HG03460 (cell line): ENCODE measurements around the gene ZNF141.
"Not testable (repeated sequence)": the region's sequence is repeated elsewhere in the genome, so short reads cannot be mapped to it uniquely, and the experiment has no call there.

Experiments used
- ATAC-seq: cut with Tn5 transposase; IDR thresholded peaks from one replicate; pipeline ENCODE4 v1.9.1; 2021; ENCODE audit not compliant: unreplicated experiment

The ZNF141 gene

GRCh38 chr4:384311-385010 lies 46.8 kb downstream of the ZNF141 start:
- ATAC-seq, result no peak

DNA sequence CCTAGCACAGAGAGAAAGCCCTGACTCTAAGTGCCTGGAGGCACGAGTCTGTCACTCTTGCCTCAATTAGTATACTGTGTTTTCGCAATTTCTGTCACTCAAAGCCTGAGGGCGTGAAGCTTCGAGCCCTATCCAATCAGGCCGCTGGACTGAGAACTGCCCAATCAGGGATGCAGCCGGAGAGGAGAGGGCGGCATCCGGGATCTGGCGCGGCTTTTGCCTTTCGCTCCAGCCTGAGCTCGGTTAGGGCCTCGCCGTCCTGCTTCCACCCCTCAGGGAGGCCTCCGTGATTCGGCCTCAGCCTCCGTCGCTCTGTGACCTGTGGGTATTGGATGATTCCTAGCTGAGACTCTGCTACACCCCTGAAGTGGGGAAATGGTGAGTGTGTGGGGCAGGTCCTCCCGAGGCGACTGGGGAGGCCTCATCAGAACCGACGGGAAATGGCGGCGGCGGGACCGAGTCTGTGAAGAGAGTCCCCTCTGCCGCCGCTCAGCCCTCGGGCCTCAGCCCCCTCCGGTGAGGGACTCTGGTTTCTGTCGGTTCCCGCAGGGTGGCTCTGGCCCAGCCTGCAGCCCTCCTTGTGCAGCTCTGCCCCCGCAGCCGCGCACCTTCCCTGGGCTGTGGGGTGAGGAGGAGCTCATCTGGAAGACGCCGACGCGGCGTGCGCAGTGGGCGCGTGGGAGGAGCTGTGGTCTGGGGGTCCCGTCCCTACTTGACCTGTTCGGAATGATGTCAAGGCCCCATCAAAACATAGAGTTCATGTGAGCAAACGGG lies 48.5 kb downstream of the ZNF141 start:
- no peak for ATAC-seq

DNA sequence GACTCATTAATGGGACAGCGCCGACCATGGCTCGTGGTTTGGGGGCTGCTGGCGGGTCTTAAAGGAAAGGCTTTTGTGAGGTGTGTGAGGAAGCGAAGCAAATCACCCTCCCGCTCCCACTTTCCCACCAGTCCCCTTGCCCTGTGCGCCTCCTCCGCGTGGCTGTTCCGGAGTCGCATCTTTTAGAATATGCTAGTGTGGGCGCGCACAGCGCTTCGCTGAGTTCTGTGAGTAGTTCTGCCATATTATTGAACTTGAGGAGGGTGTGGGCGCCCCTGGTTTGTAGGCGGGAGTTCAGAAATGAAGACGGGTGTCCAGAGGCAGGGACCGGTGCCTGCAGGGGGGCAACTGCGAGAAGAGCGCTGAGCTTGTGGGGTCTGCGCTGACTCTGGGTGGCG lies 49.1 kb downstream of the ZNF141 start:
- ATAC-seq, result no peak

DNA sequence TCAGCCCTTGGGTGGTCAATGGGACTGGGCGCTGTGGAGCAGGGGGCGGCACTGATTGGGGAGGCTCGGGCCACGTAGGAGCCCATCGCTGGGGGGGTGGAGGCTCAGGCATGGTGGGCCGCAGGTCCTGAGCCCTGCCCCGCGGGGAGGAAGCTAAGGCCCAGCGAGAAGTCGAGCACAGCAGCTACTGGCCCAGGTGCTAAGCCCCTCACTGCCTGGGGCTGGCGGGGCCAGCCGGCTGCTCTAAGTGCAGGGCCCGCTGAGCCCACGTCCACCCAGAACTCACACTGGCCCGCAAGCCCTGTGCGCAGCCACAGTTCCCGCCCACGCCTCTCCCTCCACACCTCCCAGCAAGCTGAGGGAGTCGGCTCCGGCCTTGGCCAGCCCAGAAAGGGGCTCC lies 66.4 kb downstream of the ZNF141 start:
- ATAC-seq, result no peak

- not testable (repeated sequence) for ATAC-seq
Observed at GRCh38 chr4:408321-408720, 70.7 kb downstream of the ZNF141 start.

- no peak for ATAC-seq
Observed at GRCh38 chr4:422587-422986, 85.0 kb downstream of the ZNF141 start.
